Inferior parietal cortex (tissue), 1 donor: ENCODE data around the gene B4GALNT4.
"Not testable (repeated sequence)": the region's sequence is repeated elsewhere in the genome, so short reads cannot be mapped to it uniquely, and the experiment has no call there.

ENCODE experiments used
- DNase-seq: peaks from one replicate; pipeline ENCODE4 v3.0.0-alpha.2; 2016; ENCODE audit errors: extremely low spot score

The B4GALNT4 gene

GRCh38 chr11:419248-420005, 50.1 kb downstream of the B4GALNT4 start:
- DNase-seq, result no peak

- DNase-seq, result no peak
These were observed 51.0 kb downstream of the B4GALNT4 start for GRCh38 chr11:420054-420910.

DNA sequence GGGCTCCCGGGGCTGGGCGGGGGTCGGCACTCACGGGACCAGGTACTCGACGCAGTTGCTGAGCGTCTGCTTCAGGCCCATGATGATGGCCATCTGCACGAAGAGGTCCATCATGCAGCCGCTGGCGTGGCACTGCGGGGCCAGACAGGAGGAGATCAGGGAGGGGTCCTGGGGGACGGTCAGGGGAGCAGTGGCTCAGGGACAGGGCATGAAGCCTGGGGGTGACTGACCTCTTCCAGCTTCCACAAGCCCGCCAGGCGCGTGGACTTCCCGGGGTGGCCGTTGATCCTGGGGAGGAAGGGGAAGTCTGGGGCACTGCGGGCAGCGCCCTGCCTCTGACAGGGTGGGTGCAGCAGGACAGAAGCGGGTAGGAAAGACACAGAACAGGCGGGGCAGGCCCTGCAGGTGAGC, 51.6 kb downstream of the B4GALNT4 start:
- DNase-seq, result no peak

- DNase-seq, result no peak
These were observed 53.0 kb downstream of the B4GALNT4 start for GRCh38 chr11:422249-422656.

- DNase-seq, result no peak
These were observed 54.9 kb downstream of the B4GALNT4 start for GRCh38 chr11:424232-424631.

DNA sequence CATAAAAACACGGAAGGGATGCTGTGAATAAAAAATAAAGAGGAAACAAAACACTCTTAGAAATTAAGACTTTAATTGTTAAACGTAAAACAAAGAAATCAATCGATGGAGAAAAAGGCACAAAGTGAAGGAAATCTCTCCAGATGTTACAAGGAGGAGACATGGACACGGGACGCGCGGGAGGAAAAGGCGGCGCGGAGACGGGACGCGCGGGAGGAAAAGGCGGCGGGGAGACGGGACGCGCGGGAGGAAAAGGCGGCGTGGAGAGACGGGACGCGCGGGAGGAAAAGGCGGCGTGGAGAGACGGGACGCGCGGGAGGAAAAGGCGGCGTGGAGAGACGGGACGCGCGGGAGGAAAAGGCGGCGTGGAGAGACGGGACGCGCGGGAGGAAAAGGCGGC, 55.5 kb downstream of the B4GALNT4 start:
- DNase-seq, result not testable (repeated sequence)

GRCh38 chr11:425301-425700, 56.0 kb downstream of the B4GALNT4 start:
- no peak for DNase-seq

DNA sequence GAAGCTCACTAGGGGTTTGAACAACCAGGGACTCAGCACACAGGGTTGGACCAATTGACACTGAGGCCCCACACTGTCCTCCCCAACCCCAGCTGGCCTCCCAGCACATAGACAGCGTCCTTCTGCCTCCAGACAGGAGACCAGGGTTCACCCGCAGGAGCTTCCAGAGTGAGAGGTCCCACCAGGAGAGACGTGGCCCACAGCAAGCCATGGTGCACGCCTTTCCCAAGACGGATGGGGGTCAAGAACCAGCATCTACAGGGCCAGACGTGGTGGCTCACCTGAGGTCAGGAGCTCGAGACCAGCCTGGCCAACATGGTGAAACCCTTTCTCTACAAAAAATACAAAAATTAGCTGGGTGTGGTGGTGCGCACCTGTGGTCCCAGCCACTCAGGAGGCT, 57.6 kb downstream of the B4GALNT4 start:
- DNase-seq, result no peak

GRCh38 chr11:428295-428694, 59.0 kb downstream of the B4GALNT4 start:
- DNase-seq, result no peak

- DNase-seq, result no peak
These were observed 60.1 kb downstream of the B4GALNT4 start for GRCh38 chr11:429391-429790.

DNA sequence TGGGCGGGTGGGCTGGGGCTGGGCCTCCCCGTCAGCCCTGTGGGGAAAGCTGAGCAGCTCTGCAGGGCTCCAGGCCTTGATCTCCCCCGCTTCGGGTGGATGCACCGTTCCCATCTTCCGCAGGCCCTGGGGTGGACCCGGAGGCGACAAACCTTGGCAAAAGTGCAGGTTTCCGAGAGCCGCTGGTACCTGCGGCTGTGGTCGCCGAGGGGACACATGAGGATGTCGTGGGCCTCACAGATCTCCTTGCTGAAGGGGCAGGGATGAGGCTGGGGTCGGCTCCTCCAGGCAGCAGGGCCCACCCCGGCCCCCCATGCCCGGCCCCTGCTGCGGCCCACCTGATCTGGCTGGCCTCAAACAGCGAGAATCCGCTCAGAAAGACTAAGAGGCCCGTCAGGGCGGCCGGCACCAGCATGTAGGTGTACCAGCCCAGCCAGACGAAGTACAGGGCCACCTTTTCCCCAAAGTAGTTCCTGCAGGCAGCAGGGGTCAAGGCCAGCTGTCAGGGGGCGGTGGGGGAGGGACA, 60.7 kb downstream of the B4GALNT4 start:
- no peak for DNase-seq
